ENCODE data around the gene GLI2. TPM values are rescaled to one million over a fixed set of nuclear protein-coding genes. Genes with fewer than 3 reads are reported as not detected.

Gene GLI2
- total and polyA plus RNA-seq, 2 of the 4 experiments (the other 2 are of a cell fraction), result 3.8 to 26.0 TPM

GRCh38 chr2:120776649-120777048, 41.0 kb downstream of the GLI2 start:
- no peak overlapping the region for H4K5ac ChIP-seq (ENCODE audit: low read depth, low read length)
- CTCF ChIA-PET, result no interaction called here
- no peak for DNase-seq
- peak overlapping the region; percentile 89 for H3K4ac ChIP-seq (ENCODE audit: low read depth, low read length)
- H2BK5ac ChIP-seq (ENCODE audit: low read depth, low read length, poor library complexity, severe bottlenecking), result peak overlapping the region; percentile 35
- H3K27ac ChIP-seq (ENCODE audit: insufficient read depth, low read length), result no peak overlapping the region
- no peak overlapping the region for H3K9ac ChIP-seq (ENCODE audit: low read depth, low read length)
- POLR2A ChIA-PET (ENCODE audit: unreplicated experiment), result no interaction called here
- no peak overlapping the region for H3K18ac ChIP-seq (ENCODE audit: low read depth, low read length)
- no peak overlapping the region; the same call in 1 of the 2 replicates for H3K14ac ChIP-seq (replicated peaks; ENCODE audit: low read depth, low read length)
- no peak for TF ChIP-seq MXI1 (IDR thresholded peaks at IDR 0.05; ENCODE audit: borderline replicate concordance, low read depth, low read length)
- no peak for TF ChIP-seq CEBPB (IDR thresholded peaks at IDR 0.05; ENCODE audit: low read depth, low read length)
- TF ChIP-seq RAD21 (IDR thresholded peaks at IDR 0.05; ENCODE audit: low read length), result no peak
- TF ChIP-seq MAFK (IDR thresholded peaks at IDR 0.05; ENCODE audit: low read depth, low read length), result no peak
- TF ChIP-seq SMC3 (IDR thresholded peaks at IDR 0.05; ENCODE audit: low read depth, low read length), result no peak
- TF ChIP-seq ELK1 (IDR thresholded peaks at IDR 0.05; ENCODE audit: borderline replicate concordance, low read depth, low read length), result no peak
- no peak for TF ChIP-seq MAZ (IDR thresholded peaks at IDR 0.05; ENCODE audit: borderline replicate concordance, low read depth, low read length)
- no peak for TF ChIP-seq NFE2L2 (IDR thresholded peaks at IDR 0.05; ENCODE audit: low read depth, low read length)
- ATAC-seq (ENCODE audit: low read depth), result no peak
- intact Hi-C loops (cut with micrococcal nuclease), result loop anchor here (10.0 kb wide), 1 partner anchor 82 kb away; no protein-coding TSS in a partner anchor
- in situ Hi-C loops (cut with MboI; ENCODE audit: low sequenced_read_pairs), result no loop called here
- peak overlapping the region; percentile 55; the same call in 1 of the 2 replicates for H4K91ac ChIP-seq (ENCODE audit: insufficient read depth, low read depth, low read length)
- H2BK20ac ChIP-seq (ENCODE audit: low read depth, low read length), result no peak overlapping the region; the same call in 1 of the 2 replicates
- no peak overlapping the region for H2AFZ ChIP-seq (replicated peaks; ENCODE audit: low read length, poor library complexity)
- dilution Hi-C loops (cut with HindIII; ENCODE audit: low sequenced_read_pairs, unreplicated experiment), result no loop called here
- H4K8ac ChIP-seq (ENCODE audit: low read depth in 2 of 2, low read length in 2 of 2), result peak overlapping the region in 1 of 2 experiments; percentile 72; a peak in 3 of 4 replicates
- H3K9me1 ChIP-seq (ENCODE audit: insufficient read depth, low read length), result peaks cover 73% of the 10 kb centered on the region
- peak overlapping the region; percentile 42; the same call in 1 of the 2 replicates for H2BK120ac ChIP-seq (ENCODE audit: low read depth, low read length)
- peaks cover 56% of the 10 kb centered on the region for H3K4me1 ChIP-seq (ENCODE audit: control insufficient read depth, insufficient read depth, low read length)
- BruUV-seq (replicated peaks), result no TSS peak
- peaks cover 92% of the 10 kb centered on the region for H4K20me1 ChIP-seq (ENCODE audit: insufficient read depth, low read length)
- H2AK5ac ChIP-seq (ENCODE audit: low read depth, low read length), result peak overlapping the region; percentile 92; the same call in 1 of the 2 replicates
- H3K27me3 ChIP-seq (ENCODE audit: control insufficient read depth, insufficient read depth, low read length), result no peaks in the 10 kb centered on the region
- H3K4me3 ChIP-seq (ENCODE audit: insufficient read depth, low read depth, low read length), result no peak overlapping the region
- H3K4me2 ChIP-seq (ENCODE audit: low read depth, low read length), result no peak overlapping the region
- no peaks in the 10 kb centered on the region for H3K36me3 ChIP-seq (ENCODE audit: control insufficient read depth, insufficient read depth, low read length)
- H3K23ac ChIP-seq (ENCODE audit: low read depth, low read length), result 0 out of 2 replicates have a peak overlapping the region, but pooled peaks have one; percentile 90
- peak overlapping the region; percentile 71 for H2AK9ac ChIP-seq (replicated peaks; ENCODE audit: low read depth, low read length, poor library complexity)
- no peak overlapping the region for H3K56ac ChIP-seq (ENCODE audit: extremely low read depth, insufficient read depth, low read length)
- peaks cover 31 to 96% of the 10 kb centered on the region in 2 experiments for H3K79me1 ChIP-seq (ENCODE audit: low read depth in 1 of 2, low read length in 2 of 2)
- H3K9me3 ChIP-seq (ENCODE audit: control insufficient read depth, insufficient read depth, low read length), result no peaks in the 10 kb centered on the region
- WGBS, 2 experiments (ENCODE audit: extremely low coverage in 2 of 2, insufficient read length in 1 of 2), result no CpG with 5 or more reads among the region's 9 CpGs
- peak overlapping the region; percentile 75; the same call in 1 of the 3 replicates for H2BK15ac ChIP-seq (ENCODE audit: low read depth, low read length)

All from IMR-90 (cell line).